NT2/D1 (cell line): Measurements from ENCODE around the gene FNBP1L.

ENCODE experiments used
- DNase-seq: peaks from one replicate; pipeline ENCODE4 v3.0.0-alpha.2; 2011; ENCODE audit warnings: low read depth, low spot score
- H3K27me3 ChIP-seq: 2 replicates; pipeline ENCODE4 v1.6.0; 2011; ENCODE audit warnings: mild to moderate bottlenecking; ENCODE audit not compliant: insufficient read length, insufficient read depth
- H3K36me3 ChIP-seq: 2 replicates; pipeline ENCODE4 v1.6.1; 2011; ENCODE audit warnings: mild to moderate bottlenecking, low read length, mixed read lengths; ENCODE audit not compliant: insufficient read depth, insufficient read length
- H3K4me1 ChIP-seq: 2 replicates; pipeline ENCODE4 v1.5.1; 2011; ENCODE audit not compliant: insufficient read depth, insufficient read length
- H3K4me3 ChIP-seq: 2 replicates; pipeline ENCODE4 v1.5.1; 2011; ENCODE audit warnings: low read depth; ENCODE audit not compliant: insufficient read length
- H3K9ac ChIP-seq: 2 replicates; pipeline ENCODE4 v1.6.0; 2011; ENCODE audit warnings: low read depth; ENCODE audit not compliant: insufficient read length
- H3K9me3 ChIP-seq: 2 replicates; pipeline ENCODE4 v1.5.1; 2011; ENCODE audit warnings: mild to moderate bottlenecking, low read length; ENCODE audit not compliant: insufficient read depth
- SUZ12 ChIP-seq: IDR thresholded peaks from 2 replicates; pipeline ENCODE4 v1.6.1; 2011; ENCODE audit not compliant: insufficient read length, insufficient read depth; ENCODE audit errors: extremely low read depth
- YY1 ChIP-seq: IDR thresholded peaks from 2 replicates; pipeline ENCODE4 v1.6.1; 2011; ENCODE audit not compliant: insufficient read length, insufficient read depth
- ZNF274 ChIP-seq: IDR thresholded peaks from 2 replicates; pipeline ENCODE4 v1.6.1; 2011; ENCODE audit warnings: mild to moderate bottlenecking, low read depth, low read length

FNBP1L gene

DNA sequence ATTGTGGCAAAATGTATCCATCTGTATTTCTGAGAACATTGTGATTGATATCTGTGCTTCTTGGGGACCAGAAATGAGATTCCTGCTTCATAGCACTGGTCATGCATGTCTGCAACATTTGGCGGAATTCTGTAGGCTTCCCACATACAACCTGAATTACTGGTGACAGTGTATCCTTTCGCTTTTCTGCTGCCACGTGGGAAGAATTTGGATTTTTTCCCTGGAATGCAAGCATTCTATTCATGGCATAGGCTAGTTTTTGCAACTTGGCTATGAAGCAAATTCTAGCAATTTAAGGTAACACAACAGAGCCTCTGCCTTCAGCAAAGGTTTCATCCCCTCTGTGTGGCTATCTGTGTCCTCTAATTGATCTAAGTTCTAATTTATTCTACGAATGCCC, 147.8 kb downstream of the FNBP1L start:
- Histone ChIP-seq H3K4me3 (no peak overlapping the region), H3K4me1 (peaks cover 25% of the 10 kb centered on the region), H3K9me3 (no peaks in the 10 kb centered on the region), H3K27me3 (no peaks in the 10 kb centered on the region), H3K9ac (no peak overlapping the region), H3K36me3 (peaks cover 28% of the 10 kb centered on the region)
- TF ChIP-seq SUZ12, result no peak
- TF ChIP-seq ZNF274, result no peak
- no peak for TF ChIP-seq YY1
- no peak for DNase-seq

- no peak overlapping the region for H3K9ac ChIP-seq
- TF ChIP-seq YY1, result no peak
- TF ChIP-seq ZNF274, result no peak
- no peak for TF ChIP-seq SUZ12
- peaks cover 27% of the 10 kb centered on the region for H3K36me3 ChIP-seq
- DNase-seq, result no peak
- H3K27me3 ChIP-seq, result no peaks in the 10 kb centered on the region
- no peaks in the 10 kb centered on the region for H3K9me3 ChIP-seq
- H3K4me1 ChIP-seq, result peaks cover 25% of the 10 kb centered on the region
- H3K4me3 ChIP-seq, result no peak overlapping the region
Observed at GRCh38 chr1:93596329-93597089, 148.6 kb downstream of the FNBP1L start.

- Histone ChIP-seq H3K9ac (no peak overlapping the region), H3K4me3 (no peak overlapping the region), H3K9me3 (no peaks in the 10 kb centered on the region), H3K27me3 (no peaks in the 10 kb centered on the region), H3K4me1 (peaks cover 21% of the 10 kb centered on the region), H3K36me3 (peaks cover 19% of the 10 kb centered on the region)
- DNase-seq, result no peak
- TF ChIP-seq SUZ12 (no peak), ZNF274 (no peak), YY1 (no peak)
Observed at GRCh38 chr1:93597709-93598108, 149.8 kb downstream of the FNBP1L start.

GRCh38 chr1:93598396-93598795, 150.5 kb downstream of the FNBP1L start:
- H3K9me3 ChIP-seq, result no peaks in the 10 kb centered on the region
- no peak overlapping the region for H3K4me3 ChIP-seq
- TF ChIP-seq YY1, result no peak
- no peaks in the 10 kb centered on the region for H3K27me3 ChIP-seq
- DNase-seq, result no peak
- H3K4me1 ChIP-seq, result peaks cover 21% of the 10 kb centered on the region
- H3K36me3 ChIP-seq, result peaks cover 19% of the 10 kb centered on the region
- H3K9ac ChIP-seq, result no peak overlapping the region

DNA sequence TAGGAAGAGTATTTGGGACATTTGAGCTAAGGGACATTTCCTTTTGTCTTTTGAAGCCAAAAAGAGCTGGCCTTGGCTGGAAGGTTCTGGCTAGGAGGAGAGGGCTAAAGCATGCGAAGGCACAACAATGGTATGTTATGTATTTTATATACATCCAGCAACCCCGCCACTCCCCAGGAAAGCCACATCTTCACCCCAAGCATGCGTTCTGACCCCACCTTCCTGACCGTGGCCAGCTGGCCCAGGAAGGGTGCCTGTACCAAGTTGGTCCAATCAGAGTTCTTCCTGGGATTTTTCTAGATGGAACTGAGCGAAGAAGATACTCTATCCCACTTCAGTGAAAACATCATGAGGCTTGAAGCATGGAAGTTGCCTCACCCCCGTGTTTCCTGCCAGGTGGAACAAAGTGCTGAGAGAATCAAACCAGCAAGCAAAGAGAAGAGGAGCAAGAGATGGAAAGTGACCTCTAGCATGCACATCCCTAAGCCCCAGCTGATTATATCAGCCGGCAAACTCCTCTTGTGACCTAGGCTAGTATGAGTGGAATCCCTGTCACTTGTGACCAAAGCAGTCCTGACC, 151.0 kb downstream of the FNBP1L start:
- H3K4me3 ChIP-seq, result no peak overlapping the region
- TF ChIP-seq ZNF274, result no peak
- no peak for TF ChIP-seq SUZ12
- no peak for TF ChIP-seq YY1
- no peak overlapping the region for H3K9ac ChIP-seq
- peaks cover 19% of the 10 kb centered on the region for H3K36me3 ChIP-seq
- H3K9me3 ChIP-seq, result no peaks in the 10 kb centered on the region
- peaks cover 21% of the 10 kb centered on the region for H3K4me1 ChIP-seq
- no peaks in the 10 kb centered on the region for H3K27me3 ChIP-seq
- DNase-seq, result no peak

GRCh38 chr1:93599479-93599878, 151.6 kb downstream of the FNBP1L start:
- no peak for DNase-seq
- no peak for TF ChIP-seq SUZ12
- no peak for TF ChIP-seq ZNF274
- TF ChIP-seq YY1, result no peak
- H3K36me3 ChIP-seq, result peaks cover 19% of the 10 kb centered on the region

GRCh38 chr1:93600663-93601062, 152.7 kb downstream of the FNBP1L start:
- H3K9ac ChIP-seq, result no peak overlapping the region
- no peaks in the 10 kb centered on the region for H3K9me3 ChIP-seq
- no peak for DNase-seq
- H3K36me3 ChIP-seq, result peaks cover 25% of the 10 kb centered on the region
- TF ChIP-seq ZNF274, result no peak
- no peak for TF ChIP-seq YY1
- no peak for TF ChIP-seq SUZ12
- H3K27me3 ChIP-seq, result no peaks in the 10 kb centered on the region
- no peak overlapping the region for H3K4me3 ChIP-seq
- peaks cover 13% of the 10 kb centered on the region for H3K4me1 ChIP-seq

More at GRCh38 chr1:93599479-93599878, 151.6 kb downstream of the FNBP1L start:
- Histone ChIP-seq H3K9me3 (no peaks in the 10 kb centered on the region), H3K4me3 (no peak overlapping the region), H3K9ac (no peak overlapping the region), H3K27me3 (no peaks in the 10 kb centered on the region), H3K4me1 (peaks cover 17% of the 10 kb centered on the region)
